Measurements from ENCODE around the gene TSPAN3. TPM values are rescaled to one million over a fixed set of nuclear protein-coding genes. Genes with fewer than 3 reads are reported as not detected.

Gene TSPAN3
- total and polyA plus RNA-seq, 2 donors (not counting 3 experiments of a cell fraction or from before 2014, with no cell fraction given), result 215 to 606 TPM

- Histone ChIP-seq H4K20me1 (replicated peaks; ENCODE audit: control insufficient read depth, extremely low read depth, insufficient read depth, low read length) (no peaks in the 10 kb centered on the region), H2AFZ (ENCODE audit: low read depth, low read length) (no peak overlapping the region), H3K79me2 (ENCODE audit: control insufficient read depth, insufficient read depth, low read length) (peaks cover 72% of the 10 kb centered on the region), H3K4me2 (ENCODE audit: insufficient read depth, low read length) (peak overlapping the region; percentile 10), H3K36me3 (ENCODE audit: control insufficient read depth in 2 of 2, extremely low read depth in 1 of 2, insufficient read depth in 2 of 2, low read length in 2 of 2) (no peaks in the 10 kb centered on the region), H3K9me3 (replicated peaks; ENCODE audit: control insufficient read depth, insufficient read depth, low read length) (no peaks in the 10 kb centered on the region), H3K9ac (replicated peaks; ENCODE audit: extremely low read depth, insufficient read depth, low read length) (no peak overlapping the region), H3K4me3 (replicated peaks in 1 of 3; ENCODE audit: insufficient read depth in 1 of 3, low read depth in 1 of 3, low read length in 3 of 3) (no peak overlapping the region), H3K4me1 (ENCODE audit: control insufficient read depth, extremely low read depth, insufficient read depth, low read length) (peaks cover 55% of the 10 kb centered on the region), H3K9me1 (replicated peaks; ENCODE audit: control insufficient read depth, extremely low read depth, insufficient read depth, low read length) (no peaks in the 10 kb centered on the region), H3K27me3 (ENCODE audit: control insufficient read depth in 2 of 2, insufficient read depth in 2 of 2, low read length in 2 of 2) (no peaks in the 10 kb centered on the region), H3K27ac (ENCODE audit: insufficient read depth, low read depth, low read length) (peak overlapping the region; percentile 51)
- dilution Hi-C loops (cut with MboI; ENCODE audit: extremely low pct_ligation_motif_present, low sequenced_read_pairs), result no loop called here
- peak; percentile 84 for DNase-seq (ENCODE audit: low read depth, low spot score)
- no peak for TF ChIP-seq POLR2A (IDR thresholded peaks at IDR 0.05; ENCODE audit: low read depth, low read length)
- no peak for TF ChIP-seq GATA2 (IDR thresholded peaks at IDR 0.05; ENCODE audit: insufficient read depth, insufficient read length, low read depth, low read length)
- TF ChIP-seq POLR2AphosphoS5 (IDR thresholded peaks at IDR 0.05; ENCODE audit: insufficient read depth, low read depth, low read length), result peak; percentile 15
- TF ChIP-seq EZH2 (IDR thresholded peaks at IDR 0.05; ENCODE audit: borderline replicate concordance, low read depth, low read length, severe bottlenecking), result no peak
- TF ChIP-seq JUN (IDR thresholded peaks at IDR 0.05; ENCODE audit: borderline replicate concordance, insufficient read depth, insufficient read length, low read depth), result peak; percentile 24
- FAIRE-seq, result no peak
- no TSS peak for BruUV-seq (replicated peaks)
- intact Hi-C loops (cut with micrococcal nuclease), result loop anchor here (2.0 kb wide), 1 partner anchor 26 kb away; no protein-coding TSS in a partner anchor
- CTCF ChIA-PET, result interaction anchor here (1.5 to 1.8 kb wide), 2 partner anchors 9 to 476 kb away, joined by 4 to 6 read pairs; no protein-coding TSS in a partner anchor
- POLR2A ChIA-PET, result interaction anchor here (0.8 to 1.5 kb wide), 2 partner anchors 11 to 50 kb away, joined by 3 to 8 read pairs; no protein-coding TSS in a partner anchor
Observed at GRCh38 chr15:77066971-77067690, 3.8 kb downstream of the TSPAN3 start.

Measured in endothelial cell of umbilical vein (primary cell).